GM12878 (cell line): Measurements from ENCODE around the gene GPR18. TPM values are rescaled to one million over a fixed set of nuclear protein-coding genes. Genes with fewer than 3 reads are reported as not detected.

ENCODE experiments used
- ATAC-seq: fragments of 200-7000 bp; cut with Tn5 transposase; 3 replicates; pipeline ENCODE4 v1.9.1; 2020; ENCODE audit warnings: mild to moderate bottlenecking, moderate library complexity
- BruUV-seq: library from RNA; stranded (reverse); fragments of 400-500 nt; replicated peaks from 2 replicates; lab custom pipeline; 2021; lab: Mats Ljungman, UMichigan
- CTCF ChIA-PET: fragments of 300-600 bp; sonication (Branson Sonifier 250); formaldehyde crosslinking; extraction: SDS; loops from one replicate; lab custom pipeline; 2021; ENCODE audit warnings: inconsistent platforms; lab: Yijun Ruan, JAX
- POLR2A ChIA-PET: fragments of 350-600 bp; formaldehyde crosslinking; extraction: SDS; loops from one replicate; lab custom pipeline; 2021; ENCODE audit warnings: inconsistent platforms; lab: Charles Lee
- RAD21 ChIA-PET: fragments of 300-600 bp; sonication (Branson Sonifier 250); formaldehyde crosslinking; loops from one replicate; lab custom pipeline; 2023; ENCODE audit warnings: antibody characterized with exemption; ENCODE audit not compliant: unreplicated experiment; lab: Charles Lee
- SMC1A ChIA-PET: fragments of 300-600 bp; sonication (Branson Sonifier 250); formaldehyde crosslinking; loops from one replicate; lab custom pipeline; 2023; ENCODE audit not compliant: unreplicated experiment, uncharacterized antibody; lab: Charles Lee
- DNase-seq: peaks from one replicate; pipeline ENCODE4 v3.0.0-alpha.2; 2011; ENCODE audit warnings: low read depth, low spot score
- FAIRE-seq: peaks from 3 replicates; lab custom pipeline; 2011; peaks lifted over from hg19 to GRCh38; lab: Jason Lieb, UNC
- H2AFZ ChIP-seq: 2 replicates; pipeline ENCODE4 v1.6.0; 2011; ENCODE audit warnings: low read depth, low read length, control low read depth; ENCODE audit not compliant: control insufficient read depth
- H3K27ac ChIP-seq: 2 replicates; pipeline ENCODE4 v1.5.1; 2011; ENCODE audit warnings: control low read depth; ENCODE audit not compliant: control insufficient read depth, insufficient read depth
- H3K27me3 ChIP-seq, 2 experiments: replicated peaks in 1 of 2; 2 replicates each; pipeline versions ENCODE4 v1.6.0 to v1.6.1; 2011; ENCODE audit warnings: low read length in 1 of 2; ENCODE audit not compliant: control insufficient read depth in 2 of 2, insufficient read depth in 2 of 2
- H3K36me3 ChIP-seq, 2 experiments: 2 replicates each; pipeline ENCODE4 v1.5.1; 2011; ENCODE audit warnings: low read length in 1 of 2; ENCODE audit not compliant: control insufficient read depth in 2 of 2, insufficient read depth in 2 of 2
- H3K4me1 ChIP-seq: 2 replicates; pipeline ENCODE4 v1.6.1; 2011; ENCODE audit warnings: mild to moderate bottlenecking, low read length, moderate library complexity, mixed read lengths; ENCODE audit not compliant: control insufficient read depth, insufficient read depth
- H3K4me2 ChIP-seq: 2 replicates; pipeline ENCODE4 v1.6.0; 2011; ENCODE audit warnings: control low read depth; ENCODE audit not compliant: control insufficient read depth, insufficient read depth
- H3K4me3 ChIP-seq: fragments of 200-600 bp; sonication (generic); 2 replicates; pipeline ENCODE4 v1.5.1; 2016
- H3K79me2 ChIP-seq: 2 replicates; pipeline ENCODE4 v1.6.0; 2011; ENCODE audit warnings: low read length; ENCODE audit not compliant: control insufficient read depth, insufficient read depth
- H3K9ac ChIP-seq: 2 replicates; pipeline ENCODE4 v1.8.0; 2011; ENCODE audit warnings: low read length, control low read depth, mixed read lengths; ENCODE audit not compliant: control insufficient read depth, insufficient read depth
- H3K9me3 ChIP-seq: replicated peaks from 3 replicates; pipeline ENCODE4 v1.5.1; 2011; ENCODE audit warnings: mild to moderate bottlenecking, low read length; ENCODE audit not compliant: control insufficient read depth, insufficient read depth
- H4K20me1 ChIP-seq: 2 replicates; pipeline ENCODE4 v1.6.0; 2011; ENCODE audit not compliant: control insufficient read depth, insufficient read depth
- CTCF ChIP-seq, 3 experiments: IDR thresholded peaks in 2 of 3; conservative IDR thresholded peaks in 1 of 3; 2 replicates each; pipeline ENCODE4 v1.5.1; 2011; ENCODE audit warnings: low read depth in 3 of 3, low read length in 3 of 3, mild to moderate bottlenecking in 3 of 3, control low read depth in 2 of 3, moderate library complexity in 2 of 3, inconsistent platforms in 1 of 3, mixed read lengths in 1 of 3; ENCODE audit not compliant: control insufficient read depth in 2 of 3, insufficient read depth in 1 of 3; ENCODE audit errors: extremely low read depth in 1 of 3
- HSF1 ChIP-seq: fragments of 150-350 bp; IDR thresholded peaks from 2 replicates; pipeline ENCODE4 v1.6.1; 2014; ENCODE audit warnings: mild to moderate bottlenecking, low read depth, low read length
- JUNB ChIP-seq: IDR thresholded peaks from 2 replicates; pipeline ENCODE4 v1.6.1; 2016; ENCODE audit warnings: antibody characterized with exemption, mild to moderate bottlenecking
- PAX5 ChIP-seq: IDR thresholded peaks from 2 replicates; pipeline ENCODE4 v1.6.1; 2011; ENCODE audit warnings: low read depth, low read length, borderline replicate concordance
- POLR2AphosphoS2 ChIP-seq: IDR thresholded peaks from 2 replicates; pipeline ENCODE4 v1.6.1; 2011; ENCODE audit warnings: low read depth, mild to moderate bottlenecking, low read length, improper control_type of control experiment, moderate library complexity
- RCOR1 ChIP-seq: conservative IDR thresholded peaks from 2 replicates; pipeline ENCODE4 v1.6.1; 2012; ENCODE audit warnings: low read depth, low read length, improper control_type of control experiment
- REST ChIP-seq: IDR thresholded peaks from 2 replicates; pipeline ENCODE4 v1.6.1; 2012; ENCODE audit warnings: mild to moderate bottlenecking, low read depth, low read length
- TCF7 ChIP-seq: IDR thresholded peaks from 2 replicates; pipeline ENCODE4 v1.6.1; 2014; ENCODE audit warnings: antibody characterized with exemption, borderline replicate concordance
- USF1 ChIP-seq: IDR thresholded peaks from 2 replicates; pipeline ENCODE4 v1.6.1; 2011; ENCODE audit warnings: borderline replicate concordance, low read depth, mild to moderate bottlenecking, moderate library complexity, mixed read lengths, low read length; ENCODE audit not compliant: insufficient read depth; ENCODE audit errors: extremely low read length
- ZNF687 ChIP-seq: fragments of 450-650 bp; IDR thresholded peaks from 2 replicates; pipeline ENCODE4 v1.6.1; 2017; ENCODE audit warnings: mild to moderate bottlenecking, moderate library complexity
- WGBS: methylation state at CpG from one replicate; pipeline ENCODE4 v1.1.6; 2016; ENCODE audit warnings: low lambda C conversion rate; ENCODE audit not compliant: insufficient replicate concordance, insufficient coverage; ENCODE audit errors: missing lambda C conversion rate; 5-methylcytosine and 5-hydroxymethylcytosine counted together
- in situ Hi-C: fragments of 300-500 bp; cut with MboI; formaldehyde crosslinking; loops from 9 replicates; pipeline ENCODE4 v1.14.3; 2018; ENCODE audit warnings: mixed read lengths
- intact Hi-C: fragments of 100-400 bp; cut with micrococcal nuclease; formaldehyde crosslinking; loops from one replicate; pipeline ENCODE4 v1.14.2; 2022; ENCODE audit not compliant: unreplicated experiment
- polyA plus RNA-seq, 11 experiments: library from polyadenylated mRNA; depleted of rRNA in 4 of 11; unstranded in 6 of 11; stranded (reverse) in 5 of 11; fragments of >200 nt; fragmentation: Nextera tagmentation in 4 of 11; fragmentation: Illumina TruSeq in 1 of 11; extraction: Ambion mirVana in 4 of 11; extraction: Trizol in 1 of 11; gene quantifications; 1 replicate in 1 of 11; 2 replicates in 10 of 11; pipeline versions ENCODE4 v1.2.1 to v1.2.3, GENCODE V29; 2011 to 2016; ENCODE audit warnings: inconsistent platforms in 2 of 11, missing spikeins in 2 of 11, low read depth in 1 of 11
- total RNA-seq, 4 experiments: library from RNA; depleted of rRNA in 3 of 4; stranded (reverse); fragments of >200 nt in 3 of 4; fragmentation: Illumina TruSeq in 1 of 4; extraction: Trizol in 1 of 4; gene quantifications; 2 replicates each; pipeline versions ENCODE4 v1.2.1 to v1.2.3, GENCODE V29; 2013 to 2021

GPR18 gene
- total and polyA plus RNA-seq, 10 of the 15 experiments (the other 5 are each of a cell fraction or from before 2014, with no cell fraction given): 3.3 to 12.9 (median 5.2) TPM

GRCh38 chr13:99206873-99207272 is 51.3 kb downstream of the GPR18 start:
- in situ Hi-C loops: no loop called here
- WGBS: 88% methylated on average over 5 of the region's 5 CpGs
- no peaks in the 10 kb centered on the region for H3K27me3 ChIP-seq
- peaks cover 0 to 6% of the 10 kb centered on the region in 2 experiments; a peak in 1 of 4 replicates for H3K36me3 ChIP-seq
- ChIA-PET SMC1A (interaction anchor here (0.8 to 11.8 kb wide), 5 partner anchors 12 to 61 kb away, joined by 5 to 184 read pairs (median 58); partner anchors contain the start of gene GPR18), POLR2A (interaction anchor here (1.5 kb wide), 1 partner anchor 25 kb away, joined by 4 read pairs; no protein-coding TSS in a partner anchor), RAD21 (interaction anchor here (0.9 to 12.0 kb wide), 4 partner anchors 30 to 59 kb away, joined by 3 to 94 read pairs (median 10); no protein-coding TSS in a partner anchor), CTCF (interaction anchor here (1.0 to 4.5 kb wide), 4 partner anchors 30 to 161 kb away, joined by 3 to 37 read pairs (median 4); no protein-coding TSS in a partner anchor)
- no peak overlapping the region for H3K27ac ChIP-seq
- H3K9me3 ChIP-seq: no peaks in the 10 kb centered on the region
- H3K4me2 ChIP-seq: no peak overlapping the region
- H3K9ac ChIP-seq: no peak overlapping the region
- H2AFZ ChIP-seq: no peak overlapping the region
- FAIRE-seq (no peak), ATAC-seq (no peak), DNase-seq (no peak)
- no TSS peak for BruUV-seq
- peaks cover 29% of the 10 kb centered on the region for H4K20me1 ChIP-seq
- no peak overlapping the region for H3K4me3 ChIP-seq
- intact Hi-C loops: no loop called here
- H3K4me1 ChIP-seq: peaks cover 35% of the 10 kb centered on the region
- peaks cover 55% of the 10 kb centered on the region for H3K79me2 ChIP-seq
- TF ChIP-seq TCF7 (no peak), RCOR1 (no peak), PAX5 (no peak), REST (no peak), CTCF (IDR thresholded peaks at IDR 0.05 in 2 of 3, conservative IDR thresholded peaks at IDR 0.05 in 1 of 3; ENCODE audit: control insufficient read depth in 2 of 3, extremely low read depth in 1 of 3, insufficient read depth in 1 of 3, low read depth in 3 of 3, low read length in 3 of 3) (no peak), HSF1 (no peak), ZNF687 (no peak), JUNB (no peak), USF1 (no peak), POLR2AphosphoS2 (no peak)
